CD4-positive, alpha-beta T cell (primary cell): Measurements from ENCODE around the gene PPIA. TPM values are rescaled to one million over a fixed set of nuclear protein-coding genes. Genes with fewer than 3 reads are reported as not detected.

ENCODE experiments used
- ATAC-seq: fragments of 200-7000 bp; cut with Tn5 transposase; one replicate; pipeline ENCODE4 v1.10.0; 2022; ENCODE audit warnings: mild to moderate bottlenecking; ENCODE audit not compliant: poor library complexity
- CTCF ChIA-PET: fragments of 350-600 bp; sonication (Branson Sonifier 250); formaldehyde crosslinking; loops from one replicate; lab custom pipeline; 2021; ENCODE audit warnings: antibody characterized with exemption, inconsistent platforms; lab: Charles Lee
- POLR2A ChIA-PET: fragments of 350-600 bp; sonication (Branson Sonifier 250); formaldehyde crosslinking; loops from one replicate; lab custom pipeline; 2021; ENCODE audit warnings: antibody characterized with exemption, inconsistent platforms; lab: Charles Lee
- DNase-seq, 14 experiments: peaks; one replicate each; pipeline ENCODE4 v3.0.0-alpha.2; 2013 to 2020; ENCODE audit warnings: mixed read lengths in 2 of 14
- H3K27ac ChIP-seq, 2 donors: one replicate each; pipeline versions ENCODE4 v1.5.1 to v1.7.0; 2013; ENCODE audit warnings: low read length in 2 of 2, low read depth in 1 of 2, mild to moderate bottlenecking in 1 of 2
- H3K27me3 ChIP-seq, 2 experiments: 1 replicate in 1 of 2; 2 replicates in 1 of 2; pipeline versions ENCODE4 v1.6.1 to v1.7.0; 2013; ENCODE audit warnings: low read length in 2 of 2, control low read depth in 1 of 2, mild to moderate bottlenecking in 1 of 2, moderate library complexity in 1 of 2; ENCODE audit not compliant: insufficient read depth in 2 of 2, control insufficient read depth in 1 of 2
- H3K36me3 ChIP-seq: one replicate; pipeline ENCODE4 v1.6.1; 2013; ENCODE audit warnings: low read length, control low read depth; ENCODE audit not compliant: insufficient read depth
- H3K4me1 ChIP-seq: one replicate; pipeline ENCODE4 v1.6.1; 2013; ENCODE audit warnings: low read length, control low read depth; ENCODE audit not compliant: insufficient read depth
- H3K4me3 ChIP-seq: one replicate; pipeline ENCODE4 v1.5.1; 2013; ENCODE audit warnings: mild to moderate bottlenecking, low read length, moderate library complexity
- H3K9me3 ChIP-seq, 2 experiments: 1 replicate in 1 of 2; 2 replicates in 1 of 2; pipeline versions ENCODE4 v1.6.1 to v1.7.0; 2013; ENCODE audit warnings: low read length in 2 of 2, mild to moderate bottlenecking in 2 of 2, control low read depth in 1 of 2, moderate library complexity in 1 of 2; ENCODE audit not compliant: control insufficient read depth in 1 of 2, insufficient read depth in 1 of 2
- H3K27ac Mint-ChIP-seq: one replicate; pipeline ENCODE4 v1.8.0; 2020; ENCODE audit warnings: mixed read lengths
- H3K27me3 Mint-ChIP-seq: one replicate; pipeline ENCODE4 v1.8.0; 2021; ENCODE audit warnings: mixed read lengths
- H3K36me3 Mint-ChIP-seq: one replicate; pipeline ENCODE4 v1.8.0; 2021; ENCODE audit warnings: low read depth, mixed read lengths
- H3K4me1 Mint-ChIP-seq: one replicate; pipeline ENCODE4 v1.8.0; 2021; ENCODE audit warnings: low read depth, mixed read lengths
- H3K4me3 Mint-ChIP-seq: one replicate; pipeline ENCODE4 v1.8.0; 2020; ENCODE audit warnings: mild to moderate bottlenecking, mixed read lengths
- H3K9me3 Mint-ChIP-seq: one replicate; pipeline ENCODE4 v1.8.0; 2020; ENCODE audit warnings: mixed read lengths
- intact Hi-C, 2 experiments: fragments of 100-400 bp; cut with DNase I in 1 of 2; cut with micrococcal nuclease in 1 of 2; formaldehyde crosslinking; loops; one replicate each; pipeline versions ENCODE4 v1.15.1 to v1.9.0; 2023 to 2025; cut with DNase I, micrococcal nuclease
- total RNA-seq, 174 experiments: library from RNA in 2 of 174; stranded (reverse) in 2 of 174; gene quantifications; one replicate each; pipeline ENCODE4 v1.2.3 and lab custom pipeline; 2021 to 2026
- TF ChIP-seq, protein P1 (sequence below): fragments of 200-600 bp; IDR thresholded peaks from one replicate; pipeline ENCODE4 v1.8.0; 2022; ENCODE audit warnings: antibody characterized with exemption, mild to moderate bottlenecking

The PPIA gene
- total RNA-seq, 2 experiments from 2014 or later, result 410 to 423 TPM

DNA sequence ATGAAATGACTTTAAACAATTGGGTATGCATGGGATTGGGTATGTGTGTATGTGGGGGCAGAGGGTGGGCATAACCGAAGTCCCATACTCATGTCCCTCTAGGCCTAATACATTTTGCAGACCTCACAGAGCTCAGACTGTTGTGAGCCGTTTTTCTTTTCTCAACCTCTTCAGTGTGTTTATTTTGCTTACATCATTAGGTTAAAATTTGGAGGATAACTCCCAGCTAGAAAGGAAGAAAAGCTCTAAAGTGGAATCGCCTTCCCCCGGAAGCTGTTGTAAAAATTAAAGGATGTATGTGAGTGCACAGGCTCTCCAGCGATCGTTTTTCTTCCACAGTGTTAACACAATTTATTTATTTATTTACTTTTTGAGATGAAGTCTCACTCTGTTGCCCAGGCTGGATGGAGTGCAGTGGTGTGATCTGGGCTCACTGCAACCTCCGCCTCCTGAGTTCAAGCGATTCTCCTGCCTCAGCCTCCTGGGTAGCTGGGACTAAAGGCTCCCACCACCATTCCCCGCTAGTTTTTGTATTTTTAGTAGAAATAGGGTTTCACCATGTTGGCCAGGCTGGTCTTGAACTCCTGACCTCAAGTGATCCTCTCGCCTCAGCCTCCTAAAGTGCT lies 52.9 kb downstream of the PPIA start:
- TF ChIP-seq, protein P1, sequence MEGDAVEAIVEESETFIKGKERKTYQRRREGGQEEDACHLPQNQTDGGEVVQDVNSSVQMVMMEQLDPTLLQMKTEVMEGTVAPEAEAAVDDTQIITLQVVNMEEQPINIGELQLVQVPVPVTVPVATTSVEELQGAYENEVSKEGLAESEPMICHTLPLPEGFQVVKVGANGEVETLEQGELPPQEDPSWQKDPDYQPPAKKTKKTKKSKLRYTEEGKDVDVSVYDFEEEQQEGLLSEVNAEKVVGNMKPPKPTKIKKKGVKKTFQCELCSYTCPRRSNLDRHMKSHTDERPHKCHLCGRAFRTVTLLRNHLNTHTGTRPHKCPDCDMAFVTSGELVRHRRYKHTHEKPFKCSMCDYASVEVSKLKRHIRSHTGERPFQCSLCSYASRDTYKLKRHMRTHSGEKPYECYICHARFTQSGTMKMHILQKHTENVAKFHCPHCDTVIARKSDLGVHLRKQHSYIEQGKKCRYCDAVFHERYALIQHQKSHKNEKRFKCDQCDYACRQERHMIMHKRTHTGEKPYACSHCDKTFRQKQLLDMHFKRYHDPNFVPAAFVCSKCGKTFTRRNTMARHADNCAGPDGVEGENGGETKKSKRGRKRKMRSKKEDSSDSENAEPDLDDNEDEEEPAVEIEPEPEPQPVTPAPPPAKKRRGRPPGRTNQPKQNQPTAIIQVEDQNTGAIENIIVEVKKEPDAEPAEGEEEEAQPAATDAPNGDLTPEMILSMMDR, result no peak
- H3K4me1 ChIP-seq, result peaks cover 10% of the 10 kb centered on the region
- no peaks in the 10 kb centered on the region for H3K27me3 ChIP-seq
- H3K9me3 ChIP-seq, result no peaks in the 10 kb centered on the region
- intact Hi-C loops, result loop anchor here (2.0 to 10.0 kb wide), 5 partner anchors 35 to 365 kb away; partner anchors contain the start of genes CCM2 (in 1 of the 2), PURB (in 1 of the 2) and TBRG4 (in 1 of the 2)
- H3K9me3 Mint-ChIP-seq, result no peaks in the 10 kb centered on the region
- POLR2A ChIA-PET, result interaction anchor here (1.1 to 5.6 kb wide), 14 partner anchors 8 to 359 kb away, joined by 3 to 87 read pairs (median 22); partner anchors contain the start of genes DDX56, NUDCD3, OGDH and PURB
- no peak overlapping the region for H3K4me3 ChIP-seq
- peaks cover 4% of the 10 kb centered on the region for H3K27me3 Mint-ChIP-seq
- ATAC-seq (no peak), DNase-seq (no peak)
- peak overlapping the region; percentile 92 for H3K4me3 Mint-ChIP-seq
- H3K36me3 Mint-ChIP-seq, result peaks cover 26% of the 10 kb centered on the region
- H3K27ac Mint-ChIP-seq, result peak overlapping the region; percentile 95
- H3K36me3 ChIP-seq, result no peaks in the 10 kb centered on the region
- CTCF ChIA-PET, result interaction anchor here (1.2 to 3.8 kb wide), 3 partner anchors 8 to 261 kb away, joined by 3 to 26 read pairs (median 7); no protein-coding TSS in a partner anchor
- H3K4me1 Mint-ChIP-seq, result peaks cover 34% of the 10 kb centered on the region
- H3K27ac ChIP-seq, result no peak overlapping the region

DNA sequence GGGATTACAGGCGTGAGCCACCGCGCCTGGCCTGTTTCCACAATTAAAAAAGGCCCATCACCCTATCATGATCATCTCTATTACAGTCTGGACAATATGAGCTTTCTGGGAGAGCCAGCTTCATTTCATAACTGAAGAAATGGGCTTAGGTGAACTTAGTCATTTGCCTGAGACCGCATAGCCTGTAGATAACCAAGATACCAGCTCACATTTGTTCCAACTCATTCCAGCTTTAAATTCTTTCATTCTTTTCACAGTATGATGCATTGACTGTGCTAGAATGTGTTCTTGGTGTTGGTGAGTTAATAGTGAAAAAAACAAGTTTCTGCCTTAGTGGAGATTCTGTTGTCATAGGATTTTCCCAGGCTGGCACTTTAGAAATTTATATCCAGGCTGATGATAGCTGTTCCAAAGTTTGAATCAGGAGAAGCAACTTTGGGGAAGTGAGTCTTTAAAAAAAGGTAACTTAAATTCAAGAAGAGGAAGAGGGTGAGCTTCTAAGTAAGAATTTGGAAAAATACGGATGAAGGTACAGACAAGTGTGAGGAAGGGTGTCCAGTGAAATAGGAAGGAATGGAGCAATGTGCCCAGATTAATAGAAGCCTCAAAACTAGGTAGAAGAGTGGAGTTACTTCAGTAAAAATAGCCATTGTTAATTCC lies 53.5 kb downstream of the PPIA start:
- no peak for DNase-seq
- H3K36me3 Mint-ChIP-seq, result peaks cover 23% of the 10 kb centered on the region
- ATAC-seq, result no peak
- H3K27ac Mint-ChIP-seq, result peak overlapping the region; percentile 95
- peaks cover 29% of the 10 kb centered on the region for H3K4me1 Mint-ChIP-seq
- no peaks in the 10 kb centered on the region for H3K27me3 ChIP-seq
- H3K9me3 Mint-ChIP-seq, result no peaks in the 10 kb centered on the region
- H3K4me3 ChIP-seq, result no peak overlapping the region
- H3K36me3 ChIP-seq, result no peaks in the 10 kb centered on the region
- no peaks in the 10 kb centered on the region for H3K9me3 ChIP-seq
- POLR2A ChIA-PET, result interaction anchor here (0.7 to 5.6 kb wide), 8 partner anchors 11 to 360 kb away, joined by 3 to 87 read pairs (median 36); partner anchors contain the start of genes DDX56, NUDCD3, OGDH and PURB
- H3K27ac ChIP-seq, result no peak overlapping the region
- TF ChIP-seq, protein P1, result no peak
- intact Hi-C loops, result loop anchor here (2.0 to 10.0 kb wide), 5 partner anchors 35 to 365 kb away; partner anchors contain the start of genes CCM2 (in 1 of the 2), PURB (in 1 of the 2) and TBRG4 (in 1 of the 2)
- CTCF ChIA-PET, result interaction anchor here (1.8 kb wide), 1 partner anchor 72 kb away, joined by 7 read pairs; no protein-coding TSS in a partner anchor
- H3K27me3 Mint-ChIP-seq, result peaks cover 4% of the 10 kb centered on the region
- peak overlapping the region; percentile 92 for H3K4me3 Mint-ChIP-seq
- peaks cover 8% of the 10 kb centered on the region for H3K4me1 ChIP-seq

DNA sequence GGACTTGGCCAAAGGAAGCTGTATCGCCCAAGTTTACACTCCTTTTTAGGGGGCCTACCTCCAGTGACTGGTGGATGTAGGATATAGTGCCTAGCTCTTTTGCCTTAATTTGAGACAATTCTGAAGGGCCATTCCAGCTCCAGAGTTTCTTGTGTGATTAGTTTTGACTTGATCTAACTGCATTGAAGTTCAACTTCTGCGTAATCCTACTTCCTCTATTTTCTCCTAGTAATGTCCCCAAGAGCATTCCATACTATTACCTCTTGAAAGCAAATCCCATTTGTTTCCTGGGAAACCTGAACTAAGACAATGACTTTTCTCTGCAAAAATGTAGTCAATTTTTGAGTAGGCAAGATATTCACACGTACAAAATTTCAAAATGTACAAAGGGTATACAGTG lies 56.1 kb downstream of the PPIA start:
- no peaks in the 10 kb centered on the region for H3K27me3 ChIP-seq
- POLR2A ChIA-PET, result no interaction called here

More for the DNA sequence above, 56.1 kb downstream of the PPIA start:
- H3K4me1 Mint-ChIP-seq, result peaks cover 12% of the 10 kb centered on the region
- DNase-seq (no peak), ATAC-seq (no peak)
- H3K27me3 Mint-ChIP-seq, result peaks cover 4% of the 10 kb centered on the region
- CTCF ChIA-PET, result no interaction called here
- H3K36me3 ChIP-seq, result no peaks in the 10 kb centered on the region
- H3K36me3 Mint-ChIP-seq, result peaks cover 6% of the 10 kb centered on the region
- H3K9me3 ChIP-seq, result no peaks in the 10 kb centered on the region
- intact Hi-C loops, result no loop called here
- no peak overlapping the region for H3K4me3 ChIP-seq
- H3K9me3 Mint-ChIP-seq, result no peaks in the 10 kb centered on the region
- H3K4me1 ChIP-seq, result peaks cover 13% of the 10 kb centered on the region
- no peak overlapping the region for H3K27ac Mint-ChIP-seq
- TF ChIP-seq, protein P1, result no peak
- H3K27ac ChIP-seq, result no peak overlapping the region
- no peak overlapping the region for H3K4me3 Mint-ChIP-seq

Other genes with a start within 250 kb of the PPIA start
- 100 to 1,000 TPM; 126 to 127 TPM for gene DDX56, start 222.8 kb upstream of the PPIA start, total RNA-seq
- 100 to 1,000 TPM; 134 to 138 TPM for gene TMED4, start 214.4 kb upstream of the PPIA start, total RNA-seq
- 10 to 100 TPM; 39.8 to 43.8 TPM for gene OGDH, start 190.1 kb upstream of the PPIA start, total RNA-seq
- gene ZMIZ2, start 47.8 kb upstream of the PPIA start, total RNA-seq, result 10 to 100 TPM; 81.5 to 82.0 TPM
- gene H2AZ2, start 51.4 kb downstream of the PPIA start, total RNA-seq, result 100 to 1,000 TPM; 145 to 156 TPM
- gene PURB, start 88.8 kb downstream of the PPIA start, total RNA-seq, result 10 to 100 TPM; 17.0 to 17.4 TPM
- 100 to 1,000 TPM; 155 to 157 TPM for gene MYO1G, start 182.3 kb downstream of the PPIA start, total RNA-seq
- gene CCM2, start 203.5 kb downstream of the PPIA start, total RNA-seq, result 10 to 100 TPM; 48.8 to 52.8 TPM